HG02852 (cell line): ENCODE results near the gene PDE7B.

Experiments used
- ATAC-seq: cut with Tn5 transposase; IDR thresholded peaks from one replicate; pipeline ENCODE4 v1.9.1; 2021; ENCODE audit warnings: mild to moderate bottlenecking, moderate library complexity; ENCODE audit not compliant: unreplicated experiment

PDE7B gene

DNA sequence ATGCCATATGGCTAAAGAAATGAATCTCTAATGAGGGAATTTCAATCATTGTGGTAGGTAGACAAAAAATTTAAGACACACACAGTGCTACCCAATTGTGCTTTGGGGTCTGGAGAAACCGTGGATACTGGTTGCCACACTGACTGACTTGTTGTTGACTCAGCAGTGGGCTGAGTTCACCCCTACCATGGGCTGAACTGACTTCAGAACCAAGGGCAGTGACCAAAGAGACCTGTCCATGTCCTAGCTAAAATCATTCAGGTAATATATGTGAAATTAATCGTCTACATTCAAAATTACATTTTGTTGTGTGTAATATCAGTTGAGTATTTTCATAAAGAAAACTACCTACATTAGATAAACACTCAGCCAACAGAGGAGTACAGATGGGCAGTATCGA, 131.6 kb downstream of the PDE7B start:
- no peak for ATAC-seq

DNA sequence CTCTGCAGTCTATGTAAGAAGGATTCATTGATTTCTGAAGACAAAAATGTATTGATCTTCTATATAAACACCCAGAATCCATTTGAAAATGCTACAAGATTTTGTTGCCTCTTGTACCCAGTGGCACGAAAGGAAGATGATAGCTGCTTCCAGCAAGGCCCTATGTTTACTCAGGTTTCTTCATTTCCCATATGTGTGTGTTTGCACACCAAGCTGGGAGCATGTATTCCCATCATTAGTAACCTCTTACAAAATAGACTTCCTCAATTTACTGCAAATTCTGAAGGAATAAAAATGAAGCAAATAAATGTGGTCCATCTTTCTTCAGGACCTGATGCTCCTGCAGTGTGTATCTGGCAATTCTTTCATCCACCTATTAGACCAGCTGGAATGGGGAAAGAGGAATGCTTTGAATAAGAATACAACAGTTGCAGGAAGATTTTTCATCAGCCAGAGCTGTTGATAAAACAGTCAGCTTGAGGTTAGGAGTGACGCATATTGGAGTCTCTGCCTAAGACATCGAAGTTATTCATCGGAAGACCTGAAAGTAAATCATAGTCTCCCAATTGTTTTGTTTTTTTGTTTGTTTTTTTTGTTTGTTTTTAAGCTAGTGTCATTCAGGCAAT, 132.3 kb downstream of the PDE7B start:
- no peak for ATAC-seq

DNA sequence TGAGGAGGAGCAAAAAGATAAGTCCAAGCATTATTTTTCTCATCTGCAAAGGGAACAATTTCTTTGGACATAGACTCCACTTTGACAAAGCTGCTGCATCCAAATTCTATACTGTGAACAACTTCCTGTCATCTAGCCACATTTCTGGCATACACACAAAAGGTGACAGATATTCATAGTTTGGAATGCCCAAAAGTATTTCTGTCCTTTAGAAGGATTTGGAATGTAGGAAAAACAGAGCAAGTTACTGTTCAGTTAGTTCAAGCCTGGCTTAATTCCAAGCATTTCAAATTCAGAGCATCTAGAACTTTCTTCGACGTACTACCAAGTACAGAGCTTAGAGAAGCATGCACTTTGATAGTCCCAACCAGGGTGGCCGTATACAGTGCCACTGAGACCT, 134.0 kb downstream of the PDE7B start:
- ATAC-seq: no peak

DNA sequence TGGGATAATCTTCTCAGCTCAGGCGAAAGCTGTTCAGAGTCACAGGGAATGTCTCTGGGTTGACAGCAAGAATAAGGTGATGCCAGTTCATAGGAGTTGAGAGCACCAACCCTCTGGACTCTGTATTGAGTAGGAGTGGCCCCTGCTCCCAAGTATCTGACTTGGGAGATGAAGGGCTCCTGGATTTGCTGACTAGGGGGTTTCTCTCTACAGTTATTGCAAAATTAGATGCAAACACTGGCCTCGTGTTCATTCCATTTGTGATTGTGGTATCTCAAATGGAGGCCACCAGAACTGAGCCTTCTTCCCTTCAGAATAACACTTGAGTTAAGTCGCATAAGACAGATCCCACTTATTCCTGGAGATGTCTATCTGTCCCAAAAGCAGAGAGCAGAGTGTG, 135.7 kb downstream of the PDE7B start:
- no peak for ATAC-seq

DNA sequence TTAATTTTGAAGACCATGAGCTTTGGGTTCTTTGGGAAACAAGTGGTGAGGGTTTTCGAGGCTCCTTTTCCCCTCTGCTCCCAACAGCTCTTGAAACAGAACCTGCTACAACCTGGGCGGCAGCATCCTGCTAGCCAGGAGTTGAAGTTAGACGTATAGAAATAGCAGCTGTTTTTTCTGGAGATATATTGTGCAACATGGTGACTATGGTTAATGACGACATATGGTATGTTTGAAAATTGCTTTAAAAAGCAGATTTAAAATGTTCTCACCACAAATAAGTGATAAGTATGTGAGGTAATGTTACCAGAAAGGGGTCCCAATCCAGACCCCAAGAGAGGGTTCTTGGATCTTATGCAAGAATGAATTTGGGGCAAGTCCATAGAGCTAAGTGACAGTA, 138.9 kb downstream of the PDE7B start:
- no peak for ATAC-seq

- ATAC-seq: no peak
Observed at GRCh38 chr6:135990855-135991464, 139.5 kb downstream of the PDE7B start.

GRCh38 chr6:135992739-135993138, 141.2 kb downstream of the PDE7B start:
- no peak for ATAC-seq

DNA sequence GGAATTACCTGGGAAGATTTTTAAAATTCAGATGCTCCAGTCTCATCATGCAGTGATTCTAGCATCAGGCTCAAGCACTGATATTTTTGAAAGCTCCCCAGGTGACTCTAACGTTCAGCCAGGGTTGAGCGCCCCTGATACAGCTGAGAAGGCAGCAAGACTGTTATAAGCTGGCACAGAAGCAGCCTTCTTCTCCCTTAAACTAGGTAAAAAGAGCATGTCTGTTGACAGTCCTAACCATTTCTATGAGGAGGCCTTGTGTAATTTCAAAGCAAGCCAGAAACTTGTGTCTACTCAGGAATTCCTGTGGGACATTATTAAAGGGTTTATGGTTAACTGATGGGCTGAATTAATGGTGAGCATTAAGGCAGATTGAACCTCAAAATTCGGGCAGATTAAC, 141.9 kb downstream of the PDE7B start:
- ATAC-seq: no peak

- no peak for ATAC-seq
Observed at GRCh38 chr6:135994857-135995544, 143.5 kb downstream of the PDE7B start.

DNA sequence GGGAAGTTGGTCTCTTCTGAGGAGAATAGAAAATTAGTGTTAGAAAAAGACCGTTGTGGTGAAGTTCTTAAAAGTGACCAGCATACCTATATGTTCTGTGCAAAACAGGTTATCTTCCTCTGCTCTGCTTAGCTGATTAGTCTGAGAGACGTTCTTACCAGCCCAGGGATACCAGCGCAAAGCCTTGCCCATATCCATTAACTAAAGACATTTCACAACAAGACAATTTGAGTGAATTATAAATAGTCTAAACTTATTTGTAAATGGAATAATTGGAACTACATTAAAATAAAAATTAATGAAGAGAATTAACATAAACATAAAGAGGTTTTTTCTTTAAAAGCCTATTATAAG, 144.0 kb downstream of the PDE7B start:
- ATAC-seq: no peak

- ATAC-seq: no peak
Observed at GRCh38 chr6:135996668-135997067, 145.2 kb downstream of the PDE7B start.

GRCh38 chr6:135999393-135999792, 147.9 kb downstream of the PDE7B start:
- ATAC-seq: no peak

GRCh38 chr6:136007345-136007744, 155.8 kb downstream of the PDE7B start:
- ATAC-seq: no peak

DNA sequence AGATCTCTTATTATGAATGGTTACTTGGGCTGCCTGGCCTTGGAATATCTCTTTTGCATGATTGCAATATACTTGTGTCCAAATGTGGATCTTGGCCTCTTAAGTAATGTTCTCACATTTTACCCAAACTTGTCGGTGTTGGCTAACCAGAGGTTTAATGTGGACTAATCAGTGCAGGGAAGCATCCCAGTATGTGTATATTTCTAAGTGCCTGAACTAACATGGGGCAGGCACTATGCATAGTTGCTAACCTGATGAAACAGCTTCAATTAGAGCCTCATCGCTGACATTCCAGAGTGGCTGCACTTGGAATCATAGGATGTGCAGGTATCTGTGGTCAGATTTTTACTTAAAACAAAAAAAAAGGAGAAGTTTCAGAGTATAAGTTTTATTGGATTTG, 160.0 kb downstream of the PDE7B start:
- ATAC-seq: no peak

GRCh38 chr6:136012198-136012887, 160.8 kb downstream of the PDE7B start:
- no peak for ATAC-seq

DNA sequence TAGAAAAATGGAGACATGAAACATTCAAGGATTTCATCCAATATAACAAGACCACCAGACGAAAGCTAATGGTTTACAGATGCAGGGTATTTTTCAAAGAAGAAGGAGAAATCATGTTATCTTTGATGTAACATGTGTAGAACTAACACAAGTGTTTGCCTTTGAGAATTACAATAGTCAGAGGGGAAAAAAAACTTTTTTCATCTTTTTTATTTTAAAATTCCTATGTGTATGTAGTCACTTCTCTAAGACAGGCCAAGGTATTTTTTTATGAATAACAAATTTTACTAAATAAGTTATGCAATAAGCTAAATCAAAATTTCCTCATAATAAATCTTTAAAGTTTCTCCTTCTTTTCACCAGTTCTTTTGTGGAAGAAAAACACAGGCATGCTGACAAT, 161.4 kb downstream of the PDE7B start:
- ATAC-seq: no peak

DNA sequence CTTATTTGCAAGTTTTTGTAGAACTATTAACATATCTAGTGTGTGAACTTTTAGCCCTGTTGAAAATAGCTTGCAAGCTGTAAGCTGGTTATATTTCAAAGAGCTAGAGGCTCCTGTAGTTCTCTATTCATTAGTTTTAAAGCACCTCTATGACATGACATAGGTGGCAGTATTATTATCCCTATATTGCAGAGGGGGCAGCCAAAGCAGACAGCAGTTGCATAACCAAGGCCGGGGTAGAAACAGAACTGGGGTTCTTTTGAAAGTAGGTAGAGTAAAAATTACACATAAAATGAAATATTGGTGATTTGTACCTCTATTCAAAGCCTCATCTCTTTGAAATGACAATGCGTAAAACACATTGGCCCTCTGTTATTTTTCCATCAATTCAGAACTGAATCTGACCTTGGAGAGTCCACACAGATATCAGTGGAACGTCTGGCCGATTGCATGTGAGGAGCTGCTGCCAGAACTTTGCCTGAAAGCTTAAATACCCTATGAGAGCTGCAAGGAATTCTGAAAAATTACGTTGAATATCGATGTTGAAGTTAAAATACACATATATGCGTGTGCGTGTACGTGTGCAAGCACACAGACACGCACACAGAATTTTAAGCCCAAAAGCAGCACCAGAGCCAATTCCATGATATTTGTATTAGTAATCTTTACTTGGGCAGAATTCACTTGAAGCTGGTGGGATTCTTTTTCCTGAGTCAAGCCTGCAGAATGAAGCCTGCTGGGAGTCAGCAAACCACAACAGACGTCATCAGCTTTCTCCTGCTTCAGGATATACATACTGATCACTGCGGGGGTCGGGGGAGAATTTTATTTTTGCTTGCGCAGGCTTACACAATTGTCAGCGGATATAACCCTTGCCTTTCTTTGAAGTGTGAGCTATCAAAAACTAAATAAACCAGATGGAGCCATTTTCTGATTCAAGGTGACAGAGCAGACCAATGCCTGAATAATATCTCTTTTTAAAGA, 163.2 kb downstream of the PDE7B start:
- no peak for ATAC-seq

DNA sequence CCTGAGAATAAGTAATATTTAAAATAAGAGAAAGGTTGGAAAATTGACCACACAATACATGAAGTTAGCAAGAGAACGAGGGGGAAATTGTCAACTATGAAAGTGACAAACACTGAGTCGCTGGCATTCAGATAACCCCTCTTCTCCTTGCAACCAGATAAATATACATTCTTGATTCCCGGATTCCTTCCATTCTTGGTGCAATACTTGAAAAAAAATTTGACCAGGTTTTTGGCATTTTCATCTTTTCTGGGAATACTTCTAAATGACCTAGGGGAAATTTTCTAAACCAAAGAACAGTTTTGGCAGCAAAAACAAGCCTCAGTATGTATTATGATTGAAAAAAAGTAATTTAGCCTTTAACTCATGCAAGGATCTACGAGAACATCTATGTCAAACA, 164.0 kb downstream of the PDE7B start:
- ATAC-seq: no peak

GRCh38 chr6:136016228-136017225, 165.0 kb downstream of the PDE7B start:
- ATAC-seq: no peak

GRCh38 chr6:136020691-136021090, 169.2 kb downstream of the PDE7B start:
- ATAC-seq: no peak
